NCI-H2196 treated with DMSO at 0.1 percent for 48 hours (cell line): Measurements from ENCODE around the gene AKR1C2.
"Not testable (repeated sequence)": the region's sequence is repeated elsewhere in the genome, so short reads cannot be mapped to it uniquely, and the experiment has no call there.

ENCODE experiments used
- DNase-seq: peaks from one replicate; lab custom pipeline; 2025; ENCODE audit not compliant: unreplicated experiment; lab: John Stamatoyannopoulos, UW

The AKR1C2 gene

GRCh38 chr10:4962308-4962707 lies 41.3 kb downstream of the AKR1C2 start:
- not testable (repeated sequence) for DNase-seq

- not testable (repeated sequence) for DNase-seq
Observed at GRCh38 chr10:4961558-4961957, 42.1 kb downstream of the AKR1C2 start.

GRCh38 chr10:4956955-4957645 lies 46.6 kb downstream of the AKR1C2 start:
- not testable (repeated sequence) for DNase-seq

GRCh38 chr10:4956088-4956487 lies 47.6 kb downstream of the AKR1C2 start:
- not testable (repeated sequence) for DNase-seq

- DNase-seq: no peak
Observed at GRCh38 chr10:4953405-4953804, 50.3 kb downstream of the AKR1C2 start.

- not testable (repeated sequence) for DNase-seq
Observed at GRCh38 chr10:4951512-4952162, 52.0 kb downstream of the AKR1C2 start.

GRCh38 chr10:4947635-4948596 lies 55.7 kb downstream of the AKR1C2 start:
- no peak for DNase-seq

- no peak for DNase-seq
Observed at GRCh38 chr10:4947039-4947634, 56.5 kb downstream of the AKR1C2 start.

- DNase-seq: no peak
Observed at GRCh38 chr10:4945766-4946717, 57.6 kb downstream of the AKR1C2 start.

GRCh38 chr10:4944841-4945240 lies 58.8 kb downstream of the AKR1C2 start:
- DNase-seq: no peak

GRCh38 chr10:4943821-4944220 lies 59.8 kb downstream of the AKR1C2 start:
- DNase-seq: no peak

- not testable (repeated sequence) for DNase-seq
Observed at GRCh38 chr10:4943416-4943815, 60.2 kb downstream of the AKR1C2 start.

GRCh38 chr10:4942931-4943330 lies 60.7 kb downstream of the AKR1C2 start:
- not testable (repeated sequence) for DNase-seq

- no peak for DNase-seq
Observed at GRCh38 chr10:4941540-4942330, 61.9 kb downstream of the AKR1C2 start.

- not testable (repeated sequence) for DNase-seq
Observed at GRCh38 chr10:4940909-4941308, 62.7 kb downstream of the AKR1C2 start.

- not testable (repeated sequence) for DNase-seq
Observed at GRCh38 chr10:4940073-4940428, 63.6 kb downstream of the AKR1C2 start.

GRCh38 chr10:4939224-4940072 lies 64.2 kb downstream of the AKR1C2 start:
- DNase-seq: no peak
